RWPE2 (cell line): ENCODE data around the gene ZER1.

Source experiments
- ATAC-seq: fragments of 200-7000 bp; cut with Tn5 transposase; 3 replicates; pipeline ENCODE4 v1.9.1; 2021; ENCODE audit warnings: low read depth
- DNase-seq: peaks from one replicate; pipeline ENCODE4 v3.0.0-alpha.2; 2020; ENCODE audit warnings: low spot score
- H3K27ac ChIP-seq: fragments of 450-650 bp; 2 replicates; pipeline ENCODE4 v1.5.1; 2017; ENCODE audit warnings: mild to moderate bottlenecking; ENCODE audit not compliant: poor library complexity, severe bottlenecking
- H3K27me3 ChIP-seq: fragments of 250-450 bp; sonication (Bioruptor Pico); 2 replicates; pipeline ENCODE4 v1.5.1; 2021; ENCODE audit warnings: mild to moderate bottlenecking, moderate library complexity; ENCODE audit not compliant: insufficient read depth, poor library complexity, severe bottlenecking
- H3K36me3 ChIP-seq: fragments of 250-450 bp; sonication (Bioruptor Pico); 2 replicates; pipeline ENCODE4 v1.5.1; 2020; ENCODE audit warnings: low read depth, mild to moderate bottlenecking, moderate library complexity
- H3K4me1 ChIP-seq: fragments of 250-450 bp; sonication (Bioruptor Pico); 2 replicates; pipeline ENCODE4 v1.5.1; 2021; ENCODE audit warnings: mild to moderate bottlenecking, moderate library complexity; ENCODE audit not compliant: insufficient read depth, poor library complexity, severe bottlenecking
- H3K4me3 ChIP-seq: fragments of 250-450 bp; sonication (Bioruptor Pico); 2 replicates; pipeline ENCODE4 v1.5.1; 2021; ENCODE audit warnings: mild to moderate bottlenecking, moderate library complexity; ENCODE audit not compliant: severe bottlenecking
- H3K9me3 ChIP-seq: fragments of 250-450 bp; sonication (Bioruptor Pico); 2 replicates; pipeline ENCODE4 v1.5.1; 2021; ENCODE audit warnings: mild to moderate bottlenecking, moderate library complexity; ENCODE audit not compliant: severe bottlenecking
- TF ChIP-seq, protein P1 (sequence below): fragments of 450-650 bp; IDR thresholded peaks from one replicate; pipeline ENCODE4 v1.5.1; 2017; ENCODE audit warnings: mild to moderate bottlenecking, moderate library complexity; ENCODE audit not compliant: poor library complexity, severe bottlenecking

ZER1 gene

DNA sequence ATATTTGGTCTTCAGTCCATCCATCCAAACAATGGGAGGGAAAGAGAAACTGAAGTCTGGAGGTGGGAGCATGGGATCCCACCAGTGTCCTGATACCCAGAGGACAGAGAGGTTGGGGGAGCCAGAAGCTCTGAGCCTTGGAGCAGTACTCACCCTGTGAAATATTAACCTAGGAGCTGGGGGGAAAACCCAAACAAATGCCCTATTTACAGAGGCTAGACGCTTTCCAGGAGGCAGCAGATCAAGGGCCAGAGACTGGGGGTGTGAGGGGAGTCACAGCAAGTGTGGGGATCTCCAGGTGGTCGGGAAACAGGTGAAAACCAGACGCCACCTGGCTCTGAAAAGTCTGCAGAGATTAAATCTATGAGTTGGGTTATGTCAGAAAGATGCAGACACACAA, 6.2 kb downstream of the ZER1 start:
- no peaks in the 10 kb centered on the region for H3K36me3 ChIP-seq
- no peaks in the 10 kb centered on the region for H3K9me3 ChIP-seq
- DNase-seq (no peak), ATAC-seq (no peak)
- no peaks in the 10 kb centered on the region for H3K27me3 ChIP-seq
- TF ChIP-seq, protein P1, sequence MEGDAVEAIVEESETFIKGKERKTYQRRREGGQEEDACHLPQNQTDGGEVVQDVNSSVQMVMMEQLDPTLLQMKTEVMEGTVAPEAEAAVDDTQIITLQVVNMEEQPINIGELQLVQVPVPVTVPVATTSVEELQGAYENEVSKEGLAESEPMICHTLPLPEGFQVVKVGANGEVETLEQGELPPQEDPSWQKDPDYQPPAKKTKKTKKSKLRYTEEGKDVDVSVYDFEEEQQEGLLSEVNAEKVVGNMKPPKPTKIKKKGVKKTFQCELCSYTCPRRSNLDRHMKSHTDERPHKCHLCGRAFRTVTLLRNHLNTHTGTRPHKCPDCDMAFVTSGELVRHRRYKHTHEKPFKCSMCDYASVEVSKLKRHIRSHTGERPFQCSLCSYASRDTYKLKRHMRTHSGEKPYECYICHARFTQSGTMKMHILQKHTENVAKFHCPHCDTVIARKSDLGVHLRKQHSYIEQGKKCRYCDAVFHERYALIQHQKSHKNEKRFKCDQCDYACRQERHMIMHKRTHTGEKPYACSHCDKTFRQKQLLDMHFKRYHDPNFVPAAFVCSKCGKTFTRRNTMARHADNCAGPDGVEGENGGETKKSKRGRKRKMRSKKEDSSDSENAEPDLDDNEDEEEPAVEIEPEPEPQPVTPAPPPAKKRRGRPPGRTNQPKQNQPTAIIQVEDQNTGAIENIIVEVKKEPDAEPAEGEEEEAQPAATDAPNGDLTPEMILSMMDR = no peak
- no peak overlapping the region for H3K27ac ChIP-seq
- H3K4me1 ChIP-seq = no peaks in the 10 kb centered on the region
- no peak overlapping the region for H3K4me3 ChIP-seq

DNA sequence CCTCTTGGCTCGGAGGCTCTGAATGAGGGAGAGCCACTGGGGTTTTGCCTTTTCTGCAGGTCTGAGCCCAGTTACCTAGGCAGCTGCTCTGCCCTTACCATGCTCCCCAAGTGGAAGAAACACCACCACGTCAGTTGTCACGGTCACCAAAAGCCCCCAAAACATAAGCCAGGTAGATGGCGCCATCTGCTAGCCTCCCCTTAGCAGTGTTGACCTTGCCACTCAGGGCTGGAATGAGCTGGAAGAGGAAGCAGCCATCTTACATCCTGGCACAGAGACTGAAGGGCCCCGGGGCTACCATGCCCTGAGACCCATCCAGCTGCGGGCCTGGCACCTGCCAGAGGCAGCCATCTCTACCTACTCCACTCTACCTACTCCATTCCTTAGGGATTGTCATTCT, 7.4 kb downstream of the ZER1 start:
- ATAC-seq (no peak), DNase-seq (no peak)
- Histone ChIP-seq H3K27me3 (no peaks in the 10 kb centered on the region), H3K27ac (no peak overlapping the region), H3K36me3 (no peaks in the 10 kb centered on the region), H3K9me3 (no peaks in the 10 kb centered on the region), H3K4me3 (no peak overlapping the region), H3K4me1 (no peaks in the 10 kb centered on the region)
- TF ChIP-seq, protein P1 = no peak

GRCh38 chr9:128762671-128763449, 8.9 kb downstream of the ZER1 start:
- TF ChIP-seq, protein P1 = no peak
- no peaks in the 10 kb centered on the region for H3K36me3 ChIP-seq
- ATAC-seq (no peak), DNase-seq (no peak)
- H3K4me3 ChIP-seq = no peak overlapping the region
- H3K27ac ChIP-seq = no peak overlapping the region
- no peaks in the 10 kb centered on the region for H3K4me1 ChIP-seq
- H3K27me3 ChIP-seq = no peaks in the 10 kb centered on the region
- H3K9me3 ChIP-seq = no peaks in the 10 kb centered on the region

GRCh38 chr9:128757602-128758001, 14.1 kb downstream of the ZER1 start:
- ATAC-seq = no peak
- H3K4me3 ChIP-seq = no peak overlapping the region
- H3K9me3 ChIP-seq = no peaks in the 10 kb centered on the region
- no peaks in the 10 kb centered on the region for H3K4me1 ChIP-seq
- TF ChIP-seq, protein P1 = no peak
- H3K27ac ChIP-seq = no peak overlapping the region
- H3K36me3 ChIP-seq = no peaks in the 10 kb centered on the region
- no peak for DNase-seq
- no peaks in the 10 kb centered on the region for H3K27me3 ChIP-seq

DNA sequence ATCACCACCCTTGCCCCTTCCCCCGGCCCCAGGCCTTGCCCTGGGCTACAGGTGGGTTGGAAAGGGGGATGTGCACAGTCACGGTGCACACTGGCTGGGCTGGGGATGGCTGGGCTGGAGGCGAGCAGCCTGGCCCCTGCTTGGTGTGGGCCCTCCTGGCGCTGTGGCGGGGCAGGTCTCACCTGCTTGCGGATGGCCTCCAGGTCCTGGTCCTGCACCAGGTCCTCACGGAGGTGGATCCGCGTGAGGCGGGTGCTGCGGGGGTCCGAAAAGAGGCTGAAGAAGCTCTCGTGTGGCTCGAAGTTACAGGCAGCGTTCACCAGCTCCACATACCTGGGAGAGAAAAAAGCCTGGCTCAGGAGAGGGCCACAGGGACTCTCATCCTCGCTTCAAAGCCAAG, 18.1 kb downstream of the ZER1 start:
- Histone ChIP-seq H3K9me3 (no peaks in the 10 kb centered on the region), H3K4me1 (no peaks in the 10 kb centered on the region), H3K27me3 (no peaks in the 10 kb centered on the region), H3K36me3 (no peaks in the 10 kb centered on the region), H3K4me3 (no peak overlapping the region), H3K27ac (no peak overlapping the region)
- ATAC-seq (no peak), DNase-seq (no peak)
- TF ChIP-seq, protein P1 = no peak
